PFSK-1 (cell line): ENCODE results near the gene PLXND1.

Experiments
- FOXP2 ChIP-seq: optimal IDR thresholded peaks from 2 replicates; pipeline ENCODE3; 2011; ENCODE audit warnings: borderline replicate concordance, control low read depth, inconsistent platforms; ENCODE audit not compliant: insufficient read depth; ENCODE audit errors: extremely low read length, extremely low read depth
- POLR2AphosphoS5 ChIP-seq: IDR thresholded peaks from 2 replicates; pipeline ENCODE4 v1.6.1; 2012; ENCODE audit warnings: low read depth, mild to moderate bottlenecking, control low read depth, low read length, moderate library complexity
- SIN3A ChIP-seq: IDR thresholded peaks from 2 replicates; pipeline ENCODE4 v1.6.1; 2012; ENCODE audit warnings: mild to moderate bottlenecking, low read length, moderate library complexity, borderline replicate concordance; ENCODE audit not compliant: insufficient read depth
- TAF1 ChIP-seq: IDR thresholded peaks from 2 replicates; pipeline ENCODE4 v1.6.1; 2012; ENCODE audit warnings: low read length, control low read depth, borderline replicate concordance; ENCODE audit not compliant: insufficient read depth
- TF ChIP-seq, protein P1 (sequence below), 2 experiments: IDR thresholded peaks; 2 replicates each; pipeline versions ENCODE4 v1.6.1 to v1.8.0; 2011 to 2012; ENCODE audit warnings: low read depth in 2 of 2, low read length in 2 of 2, control low read depth in 1 of 2, inconsistent platforms in 1 of 2, mild to moderate bottlenecking in 1 of 2, moderate library complexity in 1 of 2; ENCODE audit not compliant: insufficient read depth in 1 of 2

The PLXND1 gene

GRCh38 chr3:129558081-129558771 lies 48.2 kb downstream of the PLXND1 start:
- no peak for TF ChIP-seq POLR2AphosphoS5
- TF ChIP-seq, protein P1, sequence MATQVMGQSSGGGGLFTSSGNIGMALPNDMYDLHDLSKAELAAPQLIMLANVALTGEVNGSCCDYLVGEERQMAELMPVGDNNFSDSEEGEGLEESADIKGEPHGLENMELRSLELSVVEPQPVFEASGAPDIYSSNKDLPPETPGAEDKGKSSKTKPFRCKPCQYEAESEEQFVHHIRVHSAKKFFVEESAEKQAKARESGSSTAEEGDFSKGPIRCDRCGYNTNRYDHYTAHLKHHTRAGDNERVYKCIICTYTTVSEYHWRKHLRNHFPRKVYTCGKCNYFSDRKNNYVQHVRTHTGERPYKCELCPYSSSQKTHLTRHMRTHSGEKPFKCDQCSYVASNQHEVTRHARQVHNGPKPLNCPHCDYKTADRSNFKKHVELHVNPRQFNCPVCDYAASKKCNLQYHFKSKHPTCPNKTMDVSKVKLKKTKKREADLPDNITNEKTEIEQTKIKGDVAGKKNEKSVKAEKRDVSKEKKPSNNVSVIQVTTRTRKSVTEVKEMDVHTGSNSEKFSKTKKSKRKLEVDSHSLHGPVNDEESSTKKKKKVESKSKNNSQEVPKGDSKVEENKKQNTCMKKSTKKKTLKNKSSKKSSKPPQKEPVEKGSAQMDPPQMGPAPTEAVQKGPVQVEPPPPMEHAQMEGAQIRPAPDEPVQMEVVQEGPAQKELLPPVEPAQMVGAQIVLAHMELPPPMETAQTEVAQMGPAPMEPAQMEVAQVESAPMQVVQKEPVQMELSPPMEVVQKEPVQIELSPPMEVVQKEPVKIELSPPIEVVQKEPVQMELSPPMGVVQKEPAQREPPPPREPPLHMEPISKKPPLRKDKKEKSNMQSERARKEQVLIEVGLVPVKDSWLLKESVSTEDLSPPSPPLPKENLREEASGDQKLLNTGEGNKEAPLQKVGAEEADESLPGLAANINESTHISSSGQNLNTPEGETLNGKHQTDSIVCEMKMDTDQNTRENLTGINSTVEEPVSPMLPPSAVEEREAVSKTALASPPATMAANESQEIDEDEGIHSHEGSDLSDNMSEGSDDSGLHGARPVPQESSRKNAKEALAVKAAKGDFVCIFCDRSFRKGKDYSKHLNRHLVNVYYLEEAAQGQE (IDR thresholded peaks at IDR 0.05; ENCODE audit: insufficient read depth in 1 of 2, low read depth in 2 of 2, low read length in 2 of 2), result no peak
- TF ChIP-seq TAF1, result no peak
- no peak for TF ChIP-seq SIN3A

- TF ChIP-seq SIN3A (no peak), POLR2AphosphoS5 (no peak), FOXP2 (no peak), TAF1 (no peak)
- TF ChIP-seq, protein P1 (IDR thresholded peaks at IDR 0.05; ENCODE audit: insufficient read depth in 1 of 2, low read depth in 2 of 2, low read length in 2 of 2), result no peak
These were observed 49.0 kb downstream of the PLXND1 start for GRCh38 chr3:129557548-129557894.

DNA sequence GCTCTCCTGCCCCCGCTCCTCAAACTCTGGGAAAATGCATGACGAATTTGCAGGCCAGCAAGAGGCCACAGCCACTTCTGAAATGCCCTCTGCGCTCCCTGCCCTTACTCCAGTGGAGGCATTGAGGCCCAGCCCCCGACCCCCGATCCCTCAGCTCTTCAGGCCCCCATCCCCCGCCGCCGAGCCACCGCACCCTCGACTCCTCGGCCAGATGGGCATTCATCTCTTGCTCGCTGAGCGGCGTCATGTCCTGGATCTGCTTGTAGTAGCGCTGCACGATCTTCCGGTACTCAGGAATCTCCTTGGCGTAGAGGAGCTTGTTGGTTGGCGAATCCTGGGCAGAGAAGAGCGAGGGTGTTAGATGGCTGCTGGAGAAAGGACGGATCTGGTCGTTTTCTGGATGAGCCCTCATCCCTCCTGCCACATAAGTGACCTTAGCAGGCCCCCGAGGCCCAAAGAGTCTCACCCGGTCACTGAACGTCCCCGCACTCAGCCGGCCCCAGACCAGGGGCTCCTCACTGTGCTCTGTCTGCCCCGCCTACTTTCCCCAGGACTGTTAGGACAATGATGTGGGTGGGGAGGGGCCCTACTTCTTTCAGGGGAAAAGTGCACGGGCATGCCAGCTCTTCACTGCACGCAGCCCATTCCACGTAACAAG lies 49.5 kb downstream of the PLXND1 start:
- TF ChIP-seq, protein P1 (IDR thresholded peaks at IDR 0.05; ENCODE audit: insufficient read depth in 1 of 2, low read depth in 2 of 2, low read length in 2 of 2), result no peak
- TF ChIP-seq FOXP2 (no peak), SIN3A (no peak), TAF1 (no peak), POLR2AphosphoS5 (no peak)

- no peak for TF ChIP-seq TAF1
- TF ChIP-seq, protein P1 (IDR thresholded peaks at IDR 0.05; ENCODE audit: insufficient read depth in 1 of 2, low read depth in 2 of 2, low read length in 2 of 2), result no peak
- TF ChIP-seq SIN3A, result no peak
- TF ChIP-seq POLR2AphosphoS5, result no peak
- no peak for TF ChIP-seq FOXP2
These were observed 50.1 kb downstream of the PLXND1 start for GRCh38 chr3:129556358-129556695.
